IMR-90 (cell line): ENCODE measurements around the gene FARS2. TPM values are rescaled to one million over a fixed set of nuclear protein-coding genes. Genes with fewer than 3 reads are reported as not detected.
A peak's percentile ranks its signal among the peaks of the same experiment; 100 is the strongest.

ENCODE experiments used
- ATAC-seq: fragments of 200-7000 bp; cut with Tn5 transposase; 2 replicates; pipeline ENCODE4 v1.9.1; 2020; ENCODE audit warnings: low read depth, mild to moderate bottlenecking, moderate library complexity
- BruUV-seq: library from RNA; stranded (reverse); fragments of 400-500 nt; replicated peaks from 2 replicates; lab custom pipeline; 2021; lab: Mats Ljungman, UMichigan
- CTCF ChIA-PET: fragments of 300-600 bp; formaldehyde crosslinking; extraction: SDS; loops from one replicate; lab custom pipeline; 2021; ENCODE audit warnings: antibody characterized with exemption; lab: Yijun Ruan, JAX
- POLR2A ChIA-PET: fragments of 300-600 bp; sonication (Branson Sonifier 250); formaldehyde crosslinking; loops from one replicate; lab custom pipeline; 2022; ENCODE audit warnings: antibody characterized with exemption; ENCODE audit not compliant: unreplicated experiment; lab: Charles Lee
- DNase-seq: peaks from one replicate; pipeline ENCODE4 v3.0.0; 2013
- H2AFZ ChIP-seq: replicated peaks from 2 replicates; pipeline ENCODE3; 2013; ENCODE audit warnings: low read length, mild to moderate bottlenecking; ENCODE audit not compliant: poor library complexity
- H2AK5ac ChIP-seq: 2 replicates; pipeline ENCODE4 v1.6.1; 2013; ENCODE audit warnings: low read depth, low read length, inconsistent platforms
- H2AK9ac ChIP-seq: replicated peaks from 2 replicates; pipeline ENCODE3; 2013; ENCODE audit warnings: mild to moderate bottlenecking, low read depth, low read length, moderate library complexity; ENCODE audit not compliant: poor library complexity
- H2BK120ac ChIP-seq: 2 replicates; pipeline ENCODE4 v1.6.1; 2013; ENCODE audit warnings: low read depth, low read length, inconsistent platforms
- H2BK15ac ChIP-seq: 3 replicates; pipeline ENCODE4 v1.6.1; 2013; ENCODE audit warnings: low read depth, low read length, inconsistent platforms
- H2BK20ac ChIP-seq: 2 replicates; pipeline ENCODE4 v1.6.1; 2013; ENCODE audit warnings: low read depth, mild to moderate bottlenecking, inconsistent platforms, low read length, moderate library complexity
- H2BK5ac ChIP-seq: 2 replicates; pipeline ENCODE4 v1.6.1; 2013; ENCODE audit warnings: mild to moderate bottlenecking, low read depth, low read length, inconsistent platforms; ENCODE audit not compliant: poor library complexity, severe bottlenecking
- H3K14ac ChIP-seq: replicated peaks from 2 replicates; pipeline ENCODE4 v1.6.1; 2013; ENCODE audit warnings: low read depth, low read length, inconsistent platforms
- H3K18ac ChIP-seq: 2 replicates; pipeline ENCODE4 v1.6.1; 2013; ENCODE audit warnings: low read depth, low read length, control low read depth
- H3K23ac ChIP-seq: 2 replicates; pipeline ENCODE4 v1.6.1; 2013; ENCODE audit warnings: low read depth, low read length, inconsistent platforms
- H3K27ac ChIP-seq: 2 replicates; pipeline ENCODE4 v1.5.1; 2013; ENCODE audit warnings: mild to moderate bottlenecking, control low read depth, low read length; ENCODE audit not compliant: insufficient read depth
- H3K27me3 ChIP-seq: 2 replicates; pipeline ENCODE4 v1.6.1; 2013; ENCODE audit warnings: low read length; ENCODE audit not compliant: control insufficient read depth, insufficient read depth
- H3K36me3 ChIP-seq: 2 replicates; pipeline ENCODE4 v1.6.1; 2013; ENCODE audit warnings: low read length, mixed read lengths; ENCODE audit not compliant: control insufficient read depth, insufficient read depth
- H3K4ac ChIP-seq: 2 replicates; pipeline ENCODE4 v1.6.1; 2013; ENCODE audit warnings: low read depth, low read length, inconsistent platforms
- H3K4me1 ChIP-seq: 2 replicates; pipeline ENCODE4 v1.6.1; 2013; ENCODE audit warnings: low read length, mixed read lengths; ENCODE audit not compliant: control insufficient read depth, insufficient read depth
- H3K4me2 ChIP-seq: 2 replicates; pipeline ENCODE4 v1.6.1; 2013; ENCODE audit warnings: low read depth, mild to moderate bottlenecking, control low read depth, low read length, moderate library complexity
- H3K4me3 ChIP-seq: 2 replicates; pipeline ENCODE4 v1.5.1; 2013; ENCODE audit warnings: low read depth, mild to moderate bottlenecking, control low read depth, low read length, moderate library complexity; ENCODE audit not compliant: insufficient read depth
- H3K56ac ChIP-seq: 2 replicates; pipeline ENCODE4 v1.6.1; 2013; ENCODE audit warnings: low read length, inconsistent platforms; ENCODE audit not compliant: insufficient read depth; ENCODE audit errors: extremely low read depth
- H3K79me1 ChIP-seq, 2 experiments: 2 replicates each; pipeline ENCODE4 v1.6.1; 2013; ENCODE audit warnings: low read length in 2 of 2, inconsistent platforms in 1 of 2, low read depth in 1 of 2
- H3K9ac ChIP-seq: 2 replicates; pipeline ENCODE4 v1.6.1; 2013; ENCODE audit warnings: low read depth, low read length, control low read depth
- H3K9me1 ChIP-seq: 2 replicates; pipeline ENCODE4 v1.6.1; 2013; ENCODE audit warnings: low read length, inconsistent platforms; ENCODE audit not compliant: insufficient read depth
- H3K9me3 ChIP-seq: 2 replicates; pipeline ENCODE4 v1.6.1; 2013; ENCODE audit warnings: low read length; ENCODE audit not compliant: control insufficient read depth, insufficient read depth
- H4K20me1 ChIP-seq: 2 replicates; pipeline ENCODE4 v1.6.1; 2013; ENCODE audit warnings: low read length, inconsistent platforms; ENCODE audit not compliant: insufficient read depth
- H4K5ac ChIP-seq: 2 replicates; pipeline ENCODE4 v1.6.1; 2013; ENCODE audit warnings: mild to moderate bottlenecking, low read depth, low read length, control low read depth
- H4K8ac ChIP-seq, 2 experiments: 2 replicates each; pipeline ENCODE4 v1.6.1; 2013; ENCODE audit warnings: low read depth in 2 of 2, low read length in 2 of 2, control low read depth in 1 of 2, inconsistent platforms in 1 of 2
- H4K91ac ChIP-seq: 2 replicates; pipeline ENCODE4 v1.6.1; 2013; ENCODE audit warnings: low read depth, low read length, inconsistent platforms; ENCODE audit not compliant: insufficient read depth
- BHLHE40 ChIP-seq: fragments of 150-350 bp; IDR thresholded peaks from 2 replicates; pipeline ENCODE4 v1.6.1; 2016; ENCODE audit warnings: mild to moderate bottlenecking, low read depth, low read length
- CEBPB ChIP-seq: IDR thresholded peaks from 2 replicates; pipeline ENCODE4 v1.6.1; 2012; ENCODE audit warnings: low read depth, low read length, improper control_type of control experiment
- CHD1 ChIP-seq: IDR thresholded peaks from 2 replicates; pipeline ENCODE4 v1.6.1; 2012; ENCODE audit warnings: low read depth, low read length, improper control_type of control experiment
- FOS ChIP-seq: fragments of 150-350 bp; IDR thresholded peaks from 2 replicates; pipeline ENCODE4 v1.6.1; 2016; ENCODE audit warnings: low read depth, low read length
- MAFK ChIP-seq: IDR thresholded peaks from 2 replicates; pipeline ENCODE4 v1.6.1; 2012; ENCODE audit warnings: low read depth, low read length, improper control_type of control experiment
- MAZ ChIP-seq: IDR thresholded peaks from 2 replicates; pipeline ENCODE4 v1.6.1; 2012; ENCODE audit warnings: low read depth, mild to moderate bottlenecking, low read length, improper control_type of control experiment, moderate library complexity, borderline replicate concordance
- MXI1 ChIP-seq: IDR thresholded peaks from 2 replicates; pipeline ENCODE4 v1.6.1; 2012; ENCODE audit warnings: low read depth, mild to moderate bottlenecking, low read length, moderate library complexity, borderline replicate concordance
- NFE2L2 ChIP-seq: fragments of 150-350 bp; IDR thresholded peaks from 2 replicates; pipeline ENCODE4 v1.6.1; 2016; ENCODE audit warnings: low read depth, mild to moderate bottlenecking, low read length
- POLR2A ChIP-seq: IDR thresholded peaks from 2 replicates; pipeline ENCODE4 v1.6.1; 2012; ENCODE audit warnings: mild to moderate bottlenecking, low read depth, low read length
- RAD21 ChIP-seq: IDR thresholded peaks from 2 replicates; pipeline ENCODE4 v1.6.1; 2012; ENCODE audit warnings: low read length, improper control_type of control experiment
- RFX5 ChIP-seq: IDR thresholded peaks from 2 replicates; pipeline ENCODE4 v1.8.0; 2012; ENCODE audit warnings: low read depth, mild to moderate bottlenecking, low read length, moderate library complexity
- SMC3 ChIP-seq: fragments of 150-350 bp; IDR thresholded peaks from 2 replicates; pipeline ENCODE4 v1.6.1; 2016; ENCODE audit warnings: low read depth, mild to moderate bottlenecking, antibody characterized with exemption, low read length, moderate library complexity
- WGBS, 2 experiments: methylation state at CpG; one replicate each; pipeline versions ENCODE4 v1.1.5 to v1.1.7; 2013; ENCODE audit warnings: missing lambda C conversion rate in 2 of 2; ENCODE audit not compliant: insufficient read length in 1 of 2; ENCODE audit errors: extremely low coverage in 2 of 2; 5-methylcytosine and 5-hydroxymethylcytosine counted together
- dilution Hi-C: fragments of 300-500 bp; cut with HindIII; formaldehyde crosslinking; loops from one replicate; pipeline ENCODE4 v1.14.3; 2018; ENCODE audit warnings: low sequenced_read_pairs; ENCODE audit not compliant: unreplicated experiment
- in situ Hi-C: fragments of 300-500 bp; cut with MboI; formaldehyde crosslinking; loops from 3 replicates; pipeline ENCODE4 v1.14.3; 2019; ENCODE audit warnings: low sequenced_read_pairs, inconsistent platforms, mixed read lengths
- intact Hi-C: fragments of 100-400 bp; cut with micrococcal nuclease; formaldehyde crosslinking; loops from 2 replicates; pipeline ENCODE4 v1.10.0; 2022
- polyA plus RNA-seq, 3 experiments: library from polyadenylated mRNA; depleted of rRNA; stranded (reverse); fragments of >200 nt; gene quantifications; 2 replicates each; pipeline ENCODE4 v1.2.3, GENCODE V29; 2012; ENCODE audit warnings: low replicate concordance in 1 of 3
- total RNA-seq: library from RNA; depleted of rRNA; stranded (reverse); fragments of >200 nt; gene quantifications from 2 replicates; pipeline ENCODE4 v1.2.3, GENCODE V29; 2012
- TF ChIP-seq, protein P1 (sequence below): conservative IDR thresholded peaks from 2 replicates; pipeline ENCODE4 v1.5.1; 2012; ENCODE audit warnings: mild to moderate bottlenecking, low read depth, low read length, improper control_type of control experiment
- TF ChIP-seq, protein P2 (sequence below): fragments of 150-350 bp; IDR thresholded peaks from 2 replicates; pipeline ENCODE4 v1.6.1; 2017; ENCODE audit warnings: mild to moderate bottlenecking, antibody characterized with exemption, low read length, low read depth
- TF ChIP-seq, protein P3 (sequence below): fragments of 150-350 bp; IDR thresholded peaks from 2 replicates; pipeline ENCODE4 v1.6.1; 2016; ENCODE audit warnings: low read depth, mild to moderate bottlenecking, low read length, moderate library complexity, borderline replicate concordance

Gene FARS2
- total and polyA plus RNA-seq, 2 of the 4 experiments (the other 2 are of a cell fraction), result 12.1 to 28.9 TPM

DNA sequence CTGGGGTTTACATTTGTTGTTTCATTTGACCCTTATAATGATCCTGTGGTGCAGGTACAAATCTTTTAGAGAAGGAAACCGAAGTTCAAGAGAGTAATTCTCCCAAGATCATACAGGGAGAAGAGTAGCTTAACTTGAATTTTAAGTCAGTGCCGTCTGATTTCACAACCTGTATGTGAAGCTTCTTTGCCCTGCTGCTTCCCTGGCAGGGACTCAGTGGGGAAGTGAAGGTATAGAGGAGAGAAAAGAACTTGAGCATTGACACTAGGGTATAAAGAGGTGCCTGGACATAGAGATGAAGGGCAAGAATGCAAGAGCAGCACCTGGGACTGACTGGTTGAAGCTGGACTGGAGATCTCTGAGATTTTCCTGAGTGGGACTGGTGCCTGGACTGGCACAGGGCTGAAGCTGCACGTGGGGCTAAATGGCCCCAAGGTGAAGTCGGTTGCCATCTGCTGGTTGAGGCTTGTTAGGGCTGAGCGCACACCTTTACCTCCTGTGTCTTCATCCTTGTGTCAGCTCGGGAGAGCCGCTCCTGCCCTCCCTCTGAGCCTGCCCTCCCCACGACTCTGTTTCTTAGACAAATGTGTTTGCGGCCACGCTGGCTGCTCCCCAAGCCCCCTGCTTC, 41.8 kb downstream of the FARS2 start:
- Histone ChIP-seq H2AK5ac (no peak overlapping the region), H2AK9ac (no peak overlapping the region), H3K9ac (no peak overlapping the region), H3K36me3 (no peaks in the 10 kb centered on the region), H3K4me3 (no peak overlapping the region), H3K4me1 (peaks cover 2% of the 10 kb centered on the region; the same call in 1 of the 2 replicates), H4K8ac (no peak overlapping the region), H4K5ac (no peak overlapping the region), H3K27ac (no peak overlapping the region), H3K14ac (no peak overlapping the region), H4K20me1 (peaks cover 6% of the 10 kb centered on the region; the same call in 1 of the 2 replicates), H3K79me1 (peaks cover 14 to 47% of the 10 kb centered on the region in 2 experiments), H2BK15ac (no peak overlapping the region), H2BK5ac (no peak overlapping the region), H3K4me2 (no peak overlapping the region), H3K18ac (no peak overlapping the region), H2BK120ac (no peak overlapping the region), H3K9me3 (no peaks in the 10 kb centered on the region), H2BK20ac (no peak overlapping the region), H3K4ac (no peak overlapping the region), H3K56ac (no peak overlapping the region), H3K23ac (no peak overlapping the region), H2AFZ (no peak overlapping the region), H4K91ac (no peak overlapping the region), H3K9me1 (peaks cover 13% of the 10 kb centered on the region; the same call in 1 of the 2 replicates), H3K27me3 (no peaks in the 10 kb centered on the region)
- WGBS, 2 experiments, result 67% methylated on average over 3 of the region's 10 CpGs; no CpG with 5 or more reads in 1 of the 2 experiments
- in situ Hi-C loops (no loop called here), intact Hi-C loops (no loop called here), dilution Hi-C loops (no loop called here)
- DNase-seq (peak; percentile 5), ATAC-seq (0 out of 2 replicates have a peak, but pooled peaks have one; percentile 13)
- POLR2A ChIA-PET, result no interaction called here
- BruUV-seq, result no TSS peak
- CTCF ChIA-PET, result interaction anchor here (0.6 to 0.7 kb wide), 2 partner anchors 51 to 95 kb away, joined by 3 read pairs; no protein-coding TSS in a partner anchor
- TF ChIP-seq FOS (no peak), RAD21 (peak; percentile 39), POLR2A (no peak), NFE2L2 (no peak), MAFK (no peak), RFX5 (no peak), MAZ (no peak), BHLHE40 (no peak), SMC3 (peak; percentile 25; the same call in 1 of the 2 replicates), CEBPB (no peak), CHD1 (no peak), MXI1 (no peak)
- TF ChIP-seq, protein P1, sequence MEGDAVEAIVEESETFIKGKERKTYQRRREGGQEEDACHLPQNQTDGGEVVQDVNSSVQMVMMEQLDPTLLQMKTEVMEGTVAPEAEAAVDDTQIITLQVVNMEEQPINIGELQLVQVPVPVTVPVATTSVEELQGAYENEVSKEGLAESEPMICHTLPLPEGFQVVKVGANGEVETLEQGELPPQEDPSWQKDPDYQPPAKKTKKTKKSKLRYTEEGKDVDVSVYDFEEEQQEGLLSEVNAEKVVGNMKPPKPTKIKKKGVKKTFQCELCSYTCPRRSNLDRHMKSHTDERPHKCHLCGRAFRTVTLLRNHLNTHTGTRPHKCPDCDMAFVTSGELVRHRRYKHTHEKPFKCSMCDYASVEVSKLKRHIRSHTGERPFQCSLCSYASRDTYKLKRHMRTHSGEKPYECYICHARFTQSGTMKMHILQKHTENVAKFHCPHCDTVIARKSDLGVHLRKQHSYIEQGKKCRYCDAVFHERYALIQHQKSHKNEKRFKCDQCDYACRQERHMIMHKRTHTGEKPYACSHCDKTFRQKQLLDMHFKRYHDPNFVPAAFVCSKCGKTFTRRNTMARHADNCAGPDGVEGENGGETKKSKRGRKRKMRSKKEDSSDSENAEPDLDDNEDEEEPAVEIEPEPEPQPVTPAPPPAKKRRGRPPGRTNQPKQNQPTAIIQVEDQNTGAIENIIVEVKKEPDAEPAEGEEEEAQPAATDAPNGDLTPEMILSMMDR, result 0 out of 2 replicates have a peak, but pooled peaks have one; percentile 23
- TF ChIP-seq, protein P2, sequence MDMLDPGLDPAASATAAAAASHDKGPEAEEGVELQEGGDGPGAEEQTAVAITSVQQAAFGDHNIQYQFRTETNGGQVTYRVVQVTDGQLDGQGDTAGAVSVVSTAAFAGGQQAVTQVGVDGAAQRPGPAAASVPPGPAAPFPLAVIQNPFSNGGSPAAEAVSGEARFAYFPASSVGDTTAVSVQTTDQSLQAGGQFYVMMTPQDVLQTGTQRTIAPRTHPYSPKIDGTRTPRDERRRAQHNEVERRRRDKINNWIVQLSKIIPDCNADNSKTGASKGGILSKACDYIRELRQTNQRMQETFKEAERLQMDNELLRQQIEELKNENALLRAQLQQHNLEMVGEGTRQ, result no peak
- TF ChIP-seq, protein P3, sequence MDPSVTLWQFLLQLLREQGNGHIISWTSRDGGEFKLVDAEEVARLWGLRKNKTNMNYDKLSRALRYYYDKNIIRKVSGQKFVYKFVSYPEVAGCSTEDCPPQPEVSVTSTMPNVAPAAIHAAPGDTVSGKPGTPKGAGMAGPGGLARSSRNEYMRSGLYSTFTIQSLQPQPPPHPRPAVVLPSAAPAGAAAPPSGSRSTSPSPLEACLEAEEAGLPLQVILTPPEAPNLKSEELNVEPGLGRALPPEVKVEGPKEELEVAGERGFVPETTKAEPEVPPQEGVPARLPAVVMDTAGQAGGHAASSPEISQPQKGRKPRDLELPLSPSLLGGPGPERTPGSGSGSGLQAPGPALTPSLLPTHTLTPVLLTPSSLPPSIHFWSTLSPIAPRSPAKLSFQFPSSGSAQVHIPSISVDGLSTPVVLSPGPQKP, result no peak
